SK-N-SH (cell line): ENCODE measurements around the gene CROT. TPM values are rescaled to one million over a fixed set of nuclear protein-coding genes. Genes with fewer than 3 reads are reported as not detected.

Experiments used
- CTCF ChIA-PET: fragments of 300-600, 350-600 bp; formaldehyde crosslinking; extraction: SDS; loops from one replicate; lab custom pipeline; 2021; lab: Yijun Ruan, JAX
- POLR2A ChIA-PET: fragments of 350-600 bp; sonication (Branson Sonifier 250); formaldehyde crosslinking; extraction: SDS; loops from one replicate; lab custom pipeline; 2020; ENCODE audit warnings: antibody characterized with exemption, inconsistent platforms; lab: Yijun Ruan, JAX
- DNase-seq: peaks from one replicate; pipeline ENCODE4 v3.0.0; 2012
- H2AFZ ChIP-seq: fragments of 200-600 bp; sonication (generic); 2 replicates; pipeline ENCODE4 v1.8.1; 2016; ENCODE audit warnings: antibody characterized with exemption, mild to moderate bottlenecking, low read depth
- H3F3A ChIP-seq: fragments of 200-600 bp; sonication (generic); replicated peaks from 2 replicates; pipeline ENCODE3; 2016; ENCODE audit warnings: antibody characterized with exemption, mild to moderate bottlenecking; ENCODE audit not compliant: insufficient read depth
- H3K27ac ChIP-seq, 2 experiments: fragments of 200-500 bp in 1 of 2; fragments of 200-600 bp in 1 of 2; sonication (Bioruptor generic) in 1 of 2; sonication (generic), shearing (Covaris generic) in 1 of 2; 2 replicates each; pipeline versions ENCODE4 v1.5.1 to v1.6.1; 2014 to 2016; ENCODE audit warnings: low read depth in 2 of 2, inconsistent platforms in 1 of 2, low read length in 1 of 2, mild to moderate bottlenecking in 1 of 2, mixed read lengths in 1 of 2
- H3K27me3 ChIP-seq: fragments of 200-600 bp; sonication (generic), shearing (Covaris generic); 2 replicates; pipeline ENCODE4 v1.6.1; 2016; ENCODE audit warnings: mixed run types; ENCODE audit not compliant: insufficient read depth
- H3K36me3 ChIP-seq, 2 experiments: fragments of 200-500 bp in 1 of 2; fragments of 200-600 bp in 1 of 2; sonication (Bioruptor generic) in 1 of 2; sonication (generic) in 1 of 2; replicated peaks in 1 of 2; 2 replicates each; pipeline versions ENCODE3 to v1.5.1; 2014 to 2016; ENCODE audit warnings: low read length in 1 of 2, mild to moderate bottlenecking in 1 of 2; ENCODE audit not compliant: insufficient read depth in 2 of 2, control insufficient read depth in 1 of 2
- H3K4me1 ChIP-seq, 2 experiments: fragments of 200-500 bp in 1 of 2; fragments of 200-600 bp in 1 of 2; sonication (Bioruptor generic) in 1 of 2; sonication (generic), shearing (Covaris generic) in 1 of 2; 2 replicates each; pipeline versions ENCODE4 v1.5.1 to v1.6.1; 2014 to 2016; ENCODE audit warnings: low read depth in 1 of 2, low read length in 1 of 2, mixed run types in 1 of 2; ENCODE audit not compliant: insufficient read depth in 2 of 2, control insufficient read depth in 1 of 2
- H3K4me2 ChIP-seq: fragments of 200-600 bp; sonication (generic), shearing (Covaris generic); 2 replicates; pipeline ENCODE4 v1.6.1; 2017; ENCODE audit warnings: mixed run types
- H3K4me3 ChIP-seq, 2 experiments: fragments of 200-500 bp in 1 of 2; fragments of 200-600 bp in 1 of 2; sonication (Bioruptor generic) in 1 of 2; sonication (generic), shearing (Covaris generic) in 1 of 2; 2 replicates each; pipeline versions ENCODE4 v1.5.1 to v1.8.1; 2014 to 2016; ENCODE audit warnings: low read depth in 2 of 2, inconsistent platforms in 1 of 2, low read length in 1 of 2, mild to moderate bottlenecking in 1 of 2, mixed read lengths in 1 of 2, moderate library complexity in 1 of 2
- H3K79me2 ChIP-seq: fragments of 200-600 bp; sonication (generic); 2 replicates; pipeline ENCODE4 v1.8.1; 2017; ENCODE audit warnings: mild to moderate bottlenecking; ENCODE audit not compliant: insufficient read depth
- H3K9ac ChIP-seq: fragments of 200-600 bp; sonication (generic); 2 replicates; pipeline ENCODE4 v1.6.1; 2017; ENCODE audit warnings: mixed run types
- H3K9me2 ChIP-seq: fragments of 200-600 bp; sonication (generic); 2 replicates; pipeline ENCODE4 v1.6.1; 2017; ENCODE audit warnings: mixed run types
- H3K9me3 ChIP-seq: fragments of 200-600 bp; sonication (generic); 2 replicates; pipeline ENCODE4 v1.6.1; 2017; ENCODE audit warnings: mixed run types, mild to moderate bottlenecking, moderate library complexity
- H4K20me1 ChIP-seq: fragments of 200-600 bp; sonication (generic); 2 replicates; pipeline ENCODE4 v1.6.1; 2017; ENCODE audit warnings: mild to moderate bottlenecking, mixed run types; ENCODE audit not compliant: insufficient read depth
- CHD2 ChIP-seq: fragments of 150-350 bp; IDR thresholded peaks from 2 replicates; pipeline ENCODE4 v1.6.1; 2018; ENCODE audit warnings: low read length; ENCODE audit not compliant: partially characterized antibody
- CTCF ChIP-seq: fragments of 200-600 bp; sonication (generic); IDR thresholded peaks from 2 replicates; pipeline ENCODE4 v1.6.1; 2017; ENCODE audit warnings: antibody characterized with exemption, mild to moderate bottlenecking, moderate library complexity
- ELF1 ChIP-seq: IDR thresholded peaks from 2 replicates; pipeline ENCODE4 v1.4.0; 2012
- FOSL2 ChIP-seq: IDR thresholded peaks from 2 replicates; pipeline ENCODE4 v1.4.0; 2012; ENCODE audit warnings: low read depth, mild to moderate bottlenecking, moderate library complexity, borderline replicate concordance
- FOXJ3 ChIP-seq: sonication (generic); formaldehyde crosslinking; IDR thresholded peaks from 2 replicates; pipeline ENCODE4 v1.5.1; 2020; ENCODE audit warnings: mild to moderate bottlenecking, missing genetic modification reagents
- FOXM1 ChIP-seq: IDR thresholded peaks from 2 replicates; pipeline ENCODE4 v1.4.0; 2012; ENCODE audit warnings: low read depth, mild to moderate bottlenecking
- GATA2 ChIP-seq: sonication (generic); formaldehyde crosslinking; IDR thresholded peaks from 2 replicates; pipeline ENCODE4 v1.5.0; 2020; ENCODE audit warnings: mild to moderate bottlenecking, missing genetic modification reagents
- IRF3 ChIP-seq: fragments of 150-350 bp; IDR thresholded peaks from 2 replicates; pipeline ENCODE4 v1.6.1; 2016; ENCODE audit warnings: mild to moderate bottlenecking, low read depth, low read length
- JUND ChIP-seq: IDR thresholded peaks from 2 replicates; pipeline ENCODE4 v1.4.0; 2012
- MEF2A ChIP-seq: IDR thresholded peaks from 2 replicates; pipeline ENCODE4 v1.4.0; 2012; ENCODE audit warnings: low read depth, borderline replicate concordance
- NRF1 ChIP-seq: IDR thresholded peaks from 2 replicates; pipeline ENCODE4 v1.6.1; 2012; ENCODE audit warnings: low read depth, mild to moderate bottlenecking, low read length
- POLR2AphosphoS5 ChIP-seq: IDR thresholded peaks from 2 replicates; pipeline ENCODE4 v1.6.1; 2012; ENCODE audit warnings: low read depth, low read length
- RAD21 ChIP-seq: IDR thresholded peaks from 2 replicates; pipeline ENCODE4 v1.6.1; 2012; ENCODE audit warnings: mild to moderate bottlenecking, low read length
- RCOR1 ChIP-seq: fragments of 150-350 bp; IDR thresholded peaks from 2 replicates; pipeline ENCODE4 v1.6.1; 2017; ENCODE audit warnings: antibody characterized with exemption, low read length
- REST ChIP-seq: IDR thresholded peaks from 2 replicates; pipeline ENCODE4 v1.6.1; 2012; ENCODE audit warnings: mild to moderate bottlenecking, low read depth, low read length, moderate library complexity
- TAF1 ChIP-seq: IDR thresholded peaks from 2 replicates; pipeline ENCODE4 v1.6.1; 2012; ENCODE audit warnings: low read depth, mild to moderate bottlenecking, low read length, moderate library complexity, borderline replicate concordance
- TEAD4 ChIP-seq: IDR thresholded peaks from 2 replicates; pipeline ENCODE4 v1.4.0; 2012; ENCODE audit warnings: mild to moderate bottlenecking, borderline replicate concordance; ENCODE audit not compliant: insufficient read depth
- USF1 ChIP-seq: IDR thresholded peaks from 2 replicates; pipeline ENCODE4 v1.4.0; 2012; ENCODE audit warnings: low read depth, borderline replicate concordance
- USF2 ChIP-seq: fragments of 150-350 bp; IDR thresholded peaks from 2 replicates; pipeline ENCODE4 v1.6.1; 2017; ENCODE audit warnings: antibody characterized with exemption, low read length, low read depth, borderline replicate concordance
- YY1 ChIP-seq: IDR thresholded peaks from 2 replicates; pipeline ENCODE4 v1.4.0; 2012; ENCODE audit warnings: low read depth, mild to moderate bottlenecking
- WGBS: methylation state at CpG from one replicate; pipeline ENCODE4 v1.1.6; 2017; ENCODE audit warnings: low lambda C conversion rate; 5-methylcytosine and 5-hydroxymethylcytosine counted together
- polyA plus RNA-seq, 3 experiments: library from polyadenylated mRNA; depleted of rRNA; stranded (reverse); fragments of >200 nt; gene quantifications; 2 replicates each; pipeline ENCODE4 v1.2.3, GENCODE V29; 2012

The CROT gene
- polyA plus RNA-seq, 1 of the 3 experiments (the other 2 are of a cell fraction), result 7.9 TPM

- ChIA-PET CTCF (no interaction called here), POLR2A (no interaction called here)
- no peak overlapping the region for H3K4me3 ChIP-seq
- H3K27me3 ChIP-seq, result no peaks in the 10 kb centered on the region
- TF ChIP-seq NRF1 (no peak), CTCF (no peak), MEF2A (no peak), ELF1 (no peak), TEAD4 (no peak), FOSL2 (no peak), USF2 (no peak), TAF1 (no peak), FOXJ3 (CRISPR knock-in tag) (no peak), RCOR1 (no peak), IRF3 (no peak), YY1 (no peak), RAD21 (no peak), GATA2 (no peak), POLR2AphosphoS5 (no peak), FOXM1 (no peak), CHD2 (no peak), JUND (no peak), USF1 (no peak), REST (no peak)
- WGBS, result 89% methylated on average over 5 of the region's 5 CpGs
- H3K27ac ChIP-seq, result no peak overlapping the region
- peaks cover 25 to 32% of the 10 kb centered on the region in 2 experiments for H3K36me3 ChIP-seq
- H3K9ac ChIP-seq, result no peak overlapping the region
- H3K9me2 ChIP-seq, result no peaks in the 10 kb centered on the region
- H3K79me2 ChIP-seq, result no peaks in the 10 kb centered on the region
- DNase-seq, result no peak
- no peaks in the 10 kb centered on the region for H3K4me1 ChIP-seq
- no peak overlapping the region for H3K4me2 ChIP-seq
- no peaks in the 10 kb centered on the region for H3F3A ChIP-seq
- no peak overlapping the region for H2AFZ ChIP-seq
- no peaks in the 10 kb centered on the region for H3K9me3 ChIP-seq
- H4K20me1 ChIP-seq, result no peaks in the 10 kb centered on the region
Measured at GRCh38 chr7:87380905-87381304, 35.4 kb downstream of the CROT start.
